HG03064 (cell line): ENCODE data around the gene VARS2.
"Not testable (repeated sequence)": the region's sequence is repeated elsewhere in the genome, so short reads cannot be mapped to it uniquely, and the experiment has no call there.

Source experiments
- ATAC-seq: cut with Tn5 transposase; IDR thresholded peaks from one replicate; pipeline ENCODE4 v1.9.1; 2021; ENCODE audit warnings: low read depth; ENCODE audit not compliant: unreplicated experiment

Gene VARS2

GRCh38 chr6:30955367-30956042 is 41.5 kb downstream of the VARS2 start:
- no peak for ATAC-seq

GRCh38 chr6:30957716-30958115 is 43.7 kb downstream of the VARS2 start:
- ATAC-seq = no peak

- no peak for ATAC-seq
These were observed 47.1 kb downstream of the VARS2 start for GRCh38 chr6:30960907-30961673.

GRCh38 chr6:30962716-30963115 is 48.7 kb downstream of the VARS2 start:
- no peak for ATAC-seq

GRCh38 chr6:30963641-30964040 is 49.6 kb downstream of the VARS2 start:
- ATAC-seq = no peak

GRCh38 chr6:30964075-30964474 is 50.0 kb downstream of the VARS2 start:
- no peak for ATAC-seq

- no peak for ATAC-seq
These were observed 51.1 kb downstream of the VARS2 start for GRCh38 chr6:30965140-30965601.

GRCh38 chr6:30966154-30966553 is 52.1 kb downstream of the VARS2 start:
- no peak for ATAC-seq

GRCh38 chr6:30969171-30969570 is 55.1 kb downstream of the VARS2 start:
- not testable (repeated sequence) for ATAC-seq

- ATAC-seq = no peak
These were observed 56.9 kb downstream of the VARS2 start for GRCh38 chr6:30970946-30971345.

GRCh38 chr6:30972816-30973215 is 58.8 kb downstream of the VARS2 start:
- no peak for ATAC-seq

- no peak for ATAC-seq
These were observed 60.6 kb downstream of the VARS2 start for GRCh38 chr6:30974490-30975252.
